CD14-positive monocyte (primary cell): ENCODE data around the gene DRAM1. TPM values are rescaled to one million over a fixed set of nuclear protein-coding genes. Genes with fewer than 3 reads are reported as not detected.

Experiments
- DNase-seq, 3 donors: peaks; one replicate each; pipeline ENCODE4 v3.0.0-alpha.2; 2011 to 2022
- H2AFZ ChIP-seq: 2 replicates; pipeline ENCODE4 v1.6.0; 2012; ENCODE audit warnings: mild to moderate bottlenecking, low read depth, low read length, inconsistent platforms; ENCODE audit not compliant: insufficient read depth, poor library complexity, severe bottlenecking
- H3K27ac ChIP-seq, 2 donors: 1 replicate in 1 of 2; 2 replicates in 1 of 2; pipeline ENCODE4 v1.5.1; 2012 to 2013; ENCODE audit warnings: low read length in 2 of 2, control low read depth in 1 of 2, inconsistent platforms in 1 of 2, low read depth in 1 of 2, mild to moderate bottlenecking in 1 of 2
- H3K27me3 ChIP-seq, 2 donors: one replicate each; pipeline versions ENCODE4 v1.6.0 to v1.6.1; 2011 to 2013; ENCODE audit warnings: low read length in 2 of 2; ENCODE audit not compliant: control insufficient read depth in 2 of 2, insufficient read depth in 2 of 2
- H3K36me3 ChIP-seq, 2 donors: replicated peaks in 1 of 2; 1 replicate in 1 of 2; 2 replicates in 1 of 2; pipeline versions ENCODE4 v1.5.1 to v1.6.1; 2012 to 2013; ENCODE audit warnings: low read length in 2 of 2, control low read depth in 1 of 2, inconsistent platforms in 1 of 2, mild to moderate bottlenecking in 1 of 2; ENCODE audit not compliant: insufficient read depth in 2 of 2, control insufficient read depth in 1 of 2
- H3K4me1 ChIP-seq, 2 donors: 1 replicate in 1 of 2; 2 replicates in 1 of 2; pipeline versions ENCODE4 v1.5.1 to v1.6.1; 2012 to 2013; ENCODE audit warnings: low read length in 2 of 2, control low read depth in 1 of 2, inconsistent platforms in 1 of 2, mild to moderate bottlenecking in 1 of 2, moderate library complexity in 1 of 2; ENCODE audit not compliant: insufficient read depth in 2 of 2, control insufficient read depth in 1 of 2
- H3K4me2 ChIP-seq: replicated peaks from 2 replicates; pipeline ENCODE3; 2012; ENCODE audit warnings: low read length, moderate library complexity, mild to moderate bottlenecking; ENCODE audit not compliant: poor library complexity, severe bottlenecking; ENCODE audit errors: extremely low read depth
- H3K4me3 ChIP-seq, 3 experiments: fragments of 200-600 bp in 1 of 3; sonication (generic) in 1 of 3; replicated peaks in 1 of 3; 1 replicate in 2 of 3; 2 replicates in 1 of 3; pipeline ENCODE4 v1.5.1; 2011 to 2013; ENCODE audit warnings: low read length in 3 of 3, mild to moderate bottlenecking in 3 of 3, control low read depth in 2 of 3, low read depth in 2 of 3, inconsistent platforms in 1 of 3, moderate library complexity in 1 of 3
- H3K79me2 ChIP-seq: 2 replicates; pipeline ENCODE4 v1.6.0; 2012; ENCODE audit warnings: mild to moderate bottlenecking, control low read depth, inconsistent platforms, low read length, moderate library complexity; ENCODE audit not compliant: insufficient read depth
- H3K9ac ChIP-seq: 2 replicates; pipeline ENCODE4 v1.6.0; 2017; ENCODE audit warnings: low read length, mild to moderate bottlenecking; ENCODE audit not compliant: insufficient read depth, poor library complexity, severe bottlenecking
- H3K9me3 ChIP-seq, 2 donors: replicated peaks in 1 of 2; 1 replicate in 1 of 2; 2 replicates in 1 of 2; pipeline versions ENCODE4 v1.5.1 to v1.6.1; 2012 to 2013; ENCODE audit warnings: low read length in 2 of 2, control low read depth in 1 of 2; ENCODE audit not compliant: control insufficient read depth in 1 of 2, insufficient read depth in 1 of 2
- H4K20me1 ChIP-seq: 2 replicates; pipeline ENCODE4 v1.6.0; 2012; ENCODE audit warnings: mild to moderate bottlenecking, low read length, control low read depth, moderate library complexity; ENCODE audit not compliant: insufficient read depth
- H3K27ac Mint-ChIP-seq, 7 donors: one replicate each; pipeline ENCODE4 v1.8.0; 2020; ENCODE audit warnings: mild to moderate bottlenecking in 7 of 7, mixed read lengths in 7 of 7, moderate library complexity in 6 of 7, inconsistent platforms in 2 of 7
- H3K27me3 Mint-ChIP-seq, 3 donors: one replicate each; pipeline ENCODE4 v1.8.0; 2021 to 2022; ENCODE audit warnings: low read depth in 3 of 3, mild to moderate bottlenecking in 3 of 3, mixed read lengths in 3 of 3, moderate library complexity in 3 of 3, inconsistent platforms in 1 of 3
- H3K36me3 Mint-ChIP-seq, 2 donors: one replicate each; pipeline ENCODE4 v1.8.0; 2020; ENCODE audit warnings: mixed read lengths in 2 of 2, inconsistent platforms in 1 of 2, mild to moderate bottlenecking in 1 of 2
- H3K4me1 Mint-ChIP-seq: one replicate; pipeline ENCODE4 v1.8.0; 2020; ENCODE audit warnings: mild to moderate bottlenecking, mixed read lengths
- H3K4me3 Mint-ChIP-seq, 2 donors: one replicate each; pipeline ENCODE4 v1.8.0; 2020; ENCODE audit warnings: mild to moderate bottlenecking in 2 of 2, mixed read lengths in 2 of 2, moderate library complexity in 1 of 2
- H3K9me3 Mint-ChIP-seq, 7 donors: one replicate each; pipeline ENCODE4 v1.8.0; 2020 to 2022; ENCODE audit warnings: mixed read lengths in 7 of 7, mild to moderate bottlenecking in 6 of 7, moderate library complexity in 6 of 7, inconsistent platforms in 2 of 7
- WGBS: methylation state at CpG from one replicate; pipeline ENCODE4 v1.1.5; 2013; ENCODE audit warnings: missing lambda C conversion rate; ENCODE audit not compliant: insufficient coverage; 5-methylcytosine and 5-hydroxymethylcytosine counted together
- intact Hi-C, 2 donors: fragments of 100-400 bp; cut with micrococcal nuclease; formaldehyde crosslinking; loops; one replicate each; pipeline versions ENCODE4 v1.15.0 to v1.15.1; 2023
- polyA plus RNA-seq, 3 donors: library from polyadenylated mRNA; depleted of rRNA in 1 of 3; unstranded in 2 of 3; stranded (reverse) in 1 of 3; fragments of 300-500 nt in 2 of 3; fragments of >200 nt in 1 of 3; fragmentation: Illumina TruSeq in 2 of 3; gene quantifications; 1 replicate in 2 of 3; 2 replicates in 1 of 3; pipeline ENCODE4 v1.2.3, GENCODE V29; 2012 to 2021
- TF ChIP-seq, protein P1 (sequence below): fragments of 200-600 bp; IDR thresholded peaks from one replicate; pipeline ENCODE4 v1.8.0; 2022; ENCODE audit warnings: antibody characterized with exemption, mild to moderate bottlenecking

The DRAM1 gene
- polyA plus RNA-seq, 3 donors = 14.0 to 49.7 (median 43.0) TPM

DNA sequence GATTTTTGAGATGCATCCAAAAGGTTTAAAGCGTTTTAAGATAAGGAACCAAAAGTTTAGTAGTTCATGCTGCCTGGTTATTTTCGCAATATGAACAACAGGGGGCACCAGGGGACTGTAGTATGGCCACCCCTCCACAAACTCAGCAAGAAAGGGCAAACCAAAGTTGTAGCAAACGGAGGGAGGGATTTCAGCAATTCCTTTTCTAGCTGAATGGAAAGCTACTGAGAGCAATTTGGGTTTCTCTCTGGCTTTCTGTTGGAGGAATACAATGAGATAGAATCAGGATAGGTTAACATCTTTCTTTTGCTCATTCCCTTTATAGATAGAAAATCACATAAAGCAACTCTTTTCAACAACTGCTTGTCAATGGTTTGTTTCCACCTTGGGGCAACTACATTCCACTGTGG, 62.5 kb downstream of the DRAM1 start:
- no peaks in the 10 kb centered on the region for H3K36me3 Mint-ChIP-seq
- Histone ChIP-seq H3K27ac (no peak overlapping the region), H2AFZ (no peak overlapping the region), H3K9ac (no peak overlapping the region), H3K4me2 (no peak overlapping the region), H3K79me2 (no peaks in the 10 kb centered on the region), H3K4me3 (no peak overlapping the region), H3K27me3 (no peaks in the 10 kb centered on the region), H3K36me3 (no peaks in the 10 kb centered on the region), H3K9me3 (no peaks in the 10 kb centered on the region), H3K4me1 (peaks cover 0 to 6% of the 10 kb centered on the region in 2 donors), H4K20me1 (no peaks in the 10 kb centered on the region)
- H3K27ac Mint-ChIP-seq = peak overlapping the region in 1 of 7 donors; percentile 21
- peak; percentile 25 to 55 (median 52) for DNase-seq
- H3K9me3 Mint-ChIP-seq = no peaks in the 10 kb centered on the region
- TF ChIP-seq, protein P1, sequence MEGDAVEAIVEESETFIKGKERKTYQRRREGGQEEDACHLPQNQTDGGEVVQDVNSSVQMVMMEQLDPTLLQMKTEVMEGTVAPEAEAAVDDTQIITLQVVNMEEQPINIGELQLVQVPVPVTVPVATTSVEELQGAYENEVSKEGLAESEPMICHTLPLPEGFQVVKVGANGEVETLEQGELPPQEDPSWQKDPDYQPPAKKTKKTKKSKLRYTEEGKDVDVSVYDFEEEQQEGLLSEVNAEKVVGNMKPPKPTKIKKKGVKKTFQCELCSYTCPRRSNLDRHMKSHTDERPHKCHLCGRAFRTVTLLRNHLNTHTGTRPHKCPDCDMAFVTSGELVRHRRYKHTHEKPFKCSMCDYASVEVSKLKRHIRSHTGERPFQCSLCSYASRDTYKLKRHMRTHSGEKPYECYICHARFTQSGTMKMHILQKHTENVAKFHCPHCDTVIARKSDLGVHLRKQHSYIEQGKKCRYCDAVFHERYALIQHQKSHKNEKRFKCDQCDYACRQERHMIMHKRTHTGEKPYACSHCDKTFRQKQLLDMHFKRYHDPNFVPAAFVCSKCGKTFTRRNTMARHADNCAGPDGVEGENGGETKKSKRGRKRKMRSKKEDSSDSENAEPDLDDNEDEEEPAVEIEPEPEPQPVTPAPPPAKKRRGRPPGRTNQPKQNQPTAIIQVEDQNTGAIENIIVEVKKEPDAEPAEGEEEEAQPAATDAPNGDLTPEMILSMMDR = peak; percentile 75
- peaks cover 0 to 5% (median 3%) of the 10 kb centered on the region in 3 donors for H3K27me3 Mint-ChIP-seq
- H3K4me1 Mint-ChIP-seq = peaks cover 10% of the 10 kb centered on the region
- no CpG with 5 or more reads among the region's 3 CpGs for WGBS
- no peak overlapping the region for H3K4me3 Mint-ChIP-seq
- intact Hi-C loops = loop anchor here (5.0 to 10.0 kb wide), 2 partner anchors 762 to 765 kb away; no protein-coding TSS in a partner anchor

GRCh38 chr12:101940400-101940950, 63.1 kb downstream of the DRAM1 start:
- Histone ChIP-seq H3K4me1 (peaks cover 0 to 6% of the 10 kb centered on the region in 2 donors), H3K27ac (no peak overlapping the region), H3K9me3 (no peaks in the 10 kb centered on the region), H3K4me3 (no peak overlapping the region), H3K36me3 (no peaks in the 10 kb centered on the region), H3K27me3 (no peaks in the 10 kb centered on the region), H3K9ac (no peak overlapping the region), H4K20me1 (no peaks in the 10 kb centered on the region), H3K4me2 (no peak overlapping the region), H3K79me2 (no peaks in the 10 kb centered on the region), H2AFZ (no peak overlapping the region)
- TF ChIP-seq, protein P1 = no peak
- Mint-ChIP-seq H3K9me3 (no peaks in the 10 kb centered on the region), H3K27ac (no peak overlapping the region), H3K4me3 (no peak overlapping the region), H3K4me1 (peaks cover 10% of the 10 kb centered on the region), H3K36me3 (no peaks in the 10 kb centered on the region), H3K27me3 (peaks cover 0 to 4% (median 2%) of the 10 kb centered on the region in 3 donors)
- intact Hi-C loops = loop anchor here (5.0 to 10.0 kb wide), 2 partner anchors 762 to 764 kb away; no protein-coding TSS in a partner anchor
- whole genome bisulfite sequencing = 100% methylated on average over 2 of the region's 5 CpGs
- no peak for DNase-seq
